Caco-2 (cell line): Measurements from ENCODE around the gene ZBTB24. TPM values are rescaled to one million over a fixed set of nuclear protein-coding genes. Genes with fewer than 3 reads are reported as not detected.

Source experiments
- BruUV-seq: library from RNA; stranded (reverse); fragments of 400-500 nt; replicated peaks from 2 replicates; lab custom pipeline; 2021; lab: Mats Ljungman, UMichigan
- CTCF ChIA-PET: fragments of 300-600 bp; sonication (Branson Sonifier 250); formaldehyde crosslinking; loops from one replicate; lab custom pipeline; 2022; ENCODE audit warnings: antibody characterized with exemption; lab: Charles Lee
- POLR2A ChIA-PET: fragments of 300-600 bp; sonication (Branson Sonifier 250); formaldehyde crosslinking; loops from one replicate; lab custom pipeline; 2022; ENCODE audit warnings: antibody characterized with exemption; lab: Charles Lee
- DNase-seq, 2 experiments: peaks; one replicate each; pipeline versions ENCODE4 v3.0.0 to v3.0.0-alpha.2; 2020 to 2022
- H3K27me3 ChIP-seq: replicated peaks from 2 replicates; pipeline ENCODE4 v1.6.0; 2011; ENCODE audit warnings: low read length; ENCODE audit not compliant: control insufficient read depth, insufficient read depth
- H3K36me3 ChIP-seq: 2 replicates; pipeline ENCODE4 v1.5.1; 2011; ENCODE audit warnings: low read length; ENCODE audit not compliant: control insufficient read depth, insufficient read depth
- H3K4me1 ChIP-seq: fragments of 250-450 bp; sonication (Bioruptor Pico); 2 replicates; pipeline ENCODE4 v1.5.1; 2020; ENCODE audit warnings: mild to moderate bottlenecking
- H3K4me3 ChIP-seq: 2 replicates; pipeline ENCODE4 v1.5.1; 2011; ENCODE audit warnings: low read depth, mild to moderate bottlenecking, control low read depth, low read length
- H3K9me3 ChIP-seq: fragments of 250-450 bp; sonication (Bioruptor Pico); 2 replicates; pipeline ENCODE4 v1.5.1; 2020; ENCODE audit warnings: mild to moderate bottlenecking, moderate library complexity
- H3K27ac Mint-ChIP-seq: one replicate; pipeline ENCODE4 v1.8.0; 2022; ENCODE audit warnings: mixed read lengths; ENCODE audit not compliant: unreplicated experiment
- H3K27me3 Mint-ChIP-seq: one replicate; pipeline ENCODE4 v1.8.0; 2022; ENCODE audit warnings: mixed read lengths; ENCODE audit not compliant: insufficient read depth, unreplicated experiment
- H3K36me3 Mint-ChIP-seq: one replicate; pipeline ENCODE4 v1.8.0; 2022; ENCODE audit warnings: mild to moderate bottlenecking, mixed read lengths; ENCODE audit not compliant: insufficient read depth, unreplicated experiment
- H3K4me1 Mint-ChIP-seq: one replicate; pipeline ENCODE4 v1.8.0; 2022; ENCODE audit warnings: low read depth, mixed read lengths; ENCODE audit not compliant: unreplicated experiment
- H3K4me3 Mint-ChIP-seq: one replicate; pipeline ENCODE4 v1.8.0; 2022; ENCODE audit warnings: mild to moderate bottlenecking, moderate library complexity, mixed read lengths; ENCODE audit not compliant: unreplicated experiment
- H3K9me3 Mint-ChIP-seq: one replicate; pipeline ENCODE4 v1.8.0; 2022; ENCODE audit warnings: mixed read lengths; ENCODE audit not compliant: unreplicated experiment
- intact Hi-C: fragments of 100-400 bp; cut with micrococcal nuclease; formaldehyde crosslinking; loops from one replicate; pipeline ENCODE4 v1.10.0; 2022; ENCODE audit not compliant: unreplicated experiment
- total RNA-seq: library from RNA; stranded (reverse); gene quantifications from 2 replicates; pipeline ENCODE4 v1.2.3, GENCODE V29; 2022
- TF ChIP-seq, protein P1 (sequence below), 2 experiments: fragments of 200-600 bp in 1 of 2; IDR thresholded peaks; 1 replicate in 1 of 2; 2 replicates in 1 of 2; pipeline versions ENCODE4 v1.5.1 to v1.8.0; 2011 to 2022; ENCODE audit warnings: antibody characterized with exemption in 1 of 2, control low read depth in 1 of 2, inconsistent platforms in 1 of 2, low read depth in 1 of 2, low read length in 1 of 2, mild to moderate bottlenecking in 1 of 2, moderate library complexity in 1 of 2; ENCODE audit not compliant: insufficient read depth in 1 of 2, severe bottlenecking in 1 of 2, unreplicated experiment in 1 of 2

Gene ZBTB24
- total RNA-seq, 1 experiment from 2014 or later = 10.3 TPM

DNA sequence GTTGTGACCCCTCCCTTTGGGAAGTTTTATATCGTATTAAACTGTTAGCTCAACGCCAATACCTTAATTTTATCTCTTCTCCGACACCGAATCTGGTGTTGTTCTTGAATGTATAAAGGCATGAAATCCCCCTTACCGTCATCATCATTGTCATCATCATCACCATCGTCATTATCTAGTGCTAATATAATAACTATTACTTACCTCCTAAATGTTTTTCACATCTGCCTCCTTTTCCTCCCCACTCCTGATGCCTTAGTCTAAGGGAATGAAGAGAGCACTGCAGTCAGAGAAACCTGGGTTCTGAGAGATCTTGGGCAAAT, 677 bp upstream of the ZBTB24 start:
- TF ChIP-seq, protein P1, sequence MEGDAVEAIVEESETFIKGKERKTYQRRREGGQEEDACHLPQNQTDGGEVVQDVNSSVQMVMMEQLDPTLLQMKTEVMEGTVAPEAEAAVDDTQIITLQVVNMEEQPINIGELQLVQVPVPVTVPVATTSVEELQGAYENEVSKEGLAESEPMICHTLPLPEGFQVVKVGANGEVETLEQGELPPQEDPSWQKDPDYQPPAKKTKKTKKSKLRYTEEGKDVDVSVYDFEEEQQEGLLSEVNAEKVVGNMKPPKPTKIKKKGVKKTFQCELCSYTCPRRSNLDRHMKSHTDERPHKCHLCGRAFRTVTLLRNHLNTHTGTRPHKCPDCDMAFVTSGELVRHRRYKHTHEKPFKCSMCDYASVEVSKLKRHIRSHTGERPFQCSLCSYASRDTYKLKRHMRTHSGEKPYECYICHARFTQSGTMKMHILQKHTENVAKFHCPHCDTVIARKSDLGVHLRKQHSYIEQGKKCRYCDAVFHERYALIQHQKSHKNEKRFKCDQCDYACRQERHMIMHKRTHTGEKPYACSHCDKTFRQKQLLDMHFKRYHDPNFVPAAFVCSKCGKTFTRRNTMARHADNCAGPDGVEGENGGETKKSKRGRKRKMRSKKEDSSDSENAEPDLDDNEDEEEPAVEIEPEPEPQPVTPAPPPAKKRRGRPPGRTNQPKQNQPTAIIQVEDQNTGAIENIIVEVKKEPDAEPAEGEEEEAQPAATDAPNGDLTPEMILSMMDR (IDR thresholded peaks at IDR 0.05; ENCODE audit: insufficient read depth in 1 of 2, low read depth in 1 of 2, low read length in 1 of 2, severe bottlenecking in 1 of 2, unreplicated experiment in 1 of 2) = no peak
- Mint-ChIP-seq H3K4me3 (peak overlapping the region; percentile 63), H3K27me3 (no peaks in the 10 kb centered on the region), H3K36me3 (peaks cover 16% of the 10 kb centered on the region), H3K4me1 (peaks cover 23% of the 10 kb centered on the region), H3K9me3 (no peaks in the 10 kb centered on the region), H3K27ac (no peak overlapping the region)
- H3K36me3 ChIP-seq = no peaks in the 10 kb centered on the region
- intact Hi-C loops = loop anchor here (5.0 kb wide), 1 partner anchor 36 kb away; no protein-coding TSS in a partner anchor
- no peak for DNase-seq
- ChIA-PET CTCF (no interaction called here), POLR2A (no interaction called here)
- no TSS peak for BruUV-seq
- H3K9me3 ChIP-seq = no peaks in the 10 kb centered on the region
- H3K4me3 ChIP-seq = peak overlapping the region; percentile 44
- H3K4me1 ChIP-seq = peaks cover 13% of the 10 kb centered on the region
- no peaks in the 10 kb centered on the region for H3K27me3 ChIP-seq

DNA sequence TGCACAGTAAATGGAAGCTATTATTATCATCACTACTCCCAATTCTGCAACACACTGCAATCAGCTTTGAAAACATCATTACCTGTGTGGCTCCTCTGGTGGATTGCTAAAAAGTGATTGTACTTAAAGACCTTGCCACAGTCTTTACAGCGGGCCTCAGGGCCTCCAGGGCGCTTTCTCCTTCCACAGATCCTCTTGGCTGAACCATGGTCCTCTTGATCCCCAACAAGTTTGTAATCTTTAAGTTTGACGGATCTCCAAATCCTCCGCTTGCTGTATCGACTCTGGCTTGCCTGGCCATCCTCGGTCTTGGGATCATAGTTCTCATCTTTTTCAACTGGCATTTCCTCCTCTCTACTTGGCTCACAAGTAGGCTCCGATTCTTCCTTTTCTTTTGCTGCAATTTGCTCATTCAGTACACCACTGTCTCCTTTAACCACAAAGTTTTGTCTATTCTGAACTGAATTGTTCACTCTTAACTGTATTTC, 2.0 kb downstream of the ZBTB24 start:
- no peaks in the 10 kb centered on the region for H3K27me3 Mint-ChIP-seq
- peak overlapping the region; percentile 95 for H3K4me3 Mint-ChIP-seq
- TSS peak; percentile 57 for BruUV-seq
- TF ChIP-seq, protein P1 (IDR thresholded peaks at IDR 0.05; ENCODE audit: insufficient read depth in 1 of 2, low read depth in 1 of 2, low read length in 1 of 2, severe bottlenecking in 1 of 2, unreplicated experiment in 1 of 2) = no peak
- H3K9me3 Mint-ChIP-seq = no peaks in the 10 kb centered on the region
- no peaks in the 10 kb centered on the region for H3K36me3 ChIP-seq
- POLR2A ChIA-PET = no interaction called here
- no peak overlapping the region for H3K4me3 ChIP-seq
- H3K4me1 Mint-ChIP-seq = peaks cover 31% of the 10 kb centered on the region
- CTCF ChIA-PET = no interaction called here
- peaks cover 23% of the 10 kb centered on the region for H3K36me3 Mint-ChIP-seq
- peaks cover 22% of the 10 kb centered on the region for H3K4me1 ChIP-seq
- no peaks in the 10 kb centered on the region for H3K9me3 ChIP-seq
- no peaks in the 10 kb centered on the region for H3K27me3 ChIP-seq
- DNase-seq = no peak
- H3K27ac Mint-ChIP-seq = no peak overlapping the region
- intact Hi-C loops = loop anchor here (5.0 kb wide), 1 partner anchor 34 kb away; no protein-coding TSS in a partner anchor

- Histone ChIP-seq H3K4me3 (no peak overlapping the region), H3K9me3 (no peaks in the 10 kb centered on the region), H3K36me3 (no peaks in the 10 kb centered on the region), H3K4me1 (peaks cover 22% of the 10 kb centered on the region), H3K27me3 (no peaks in the 10 kb centered on the region)
- POLR2A ChIA-PET = no interaction called here
- no peaks in the 10 kb centered on the region for H3K9me3 Mint-ChIP-seq
- H3K27ac Mint-ChIP-seq = peak overlapping the region; percentile 66
- H3K36me3 Mint-ChIP-seq = peaks cover 41% of the 10 kb centered on the region
- CTCF ChIA-PET = no interaction called here
- intact Hi-C loops = no loop called here
- no peak overlapping the region for H3K4me3 Mint-ChIP-seq
- H3K4me1 Mint-ChIP-seq = peaks cover 39% of the 10 kb centered on the region
- TF ChIP-seq, protein P1 (IDR thresholded peaks at IDR 0.05; ENCODE audit: insufficient read depth in 1 of 2, low read depth in 1 of 2, low read length in 1 of 2, severe bottlenecking in 1 of 2, unreplicated experiment in 1 of 2) = no peak
- H3K27me3 Mint-ChIP-seq = no peaks in the 10 kb centered on the region
- BruUV-seq = no TSS peak
- DNase-seq = no peak
These were observed 4.0 kb downstream of the ZBTB24 start for GRCh38 chr6:109478841-109479624.
